Gastroesophageal sphincter (tissue), 3 donors: ENCODE measurements around the gene FBXO47.

Experiments
- EP300 ChIP-seq: sonication (generic); formaldehyde crosslinking; IDR thresholded peaks from one replicate; pipeline ENCODE4 v1.6.1; 2017; ENCODE audit warnings: antibody characterized with exemption, mild to moderate bottlenecking
- POLR2A ChIP-seq, 2 donors: fragments of 450-650 bp; IDR thresholded peaks; one replicate each; pipeline ENCODE4 v1.6.1; 2017; ENCODE audit warnings: antibody characterized with exemption in 2 of 2, mild to moderate bottlenecking in 2 of 2, moderate library complexity in 1 of 2
- TF ChIP-seq, protein P1 (sequence below), 4 experiments: fragments of 200-600 bp in 2 of 4; fragments of 450-650 bp in 2 of 4; sonication (generic) in 1 of 4; IDR thresholded peaks; one replicate each; pipeline ENCODE4 v1.5.1; 2017 to 2019; ENCODE audit warnings: antibody characterized with exemption in 4 of 4, mild to moderate bottlenecking in 2 of 4, moderate library complexity in 2 of 4

DNA sequence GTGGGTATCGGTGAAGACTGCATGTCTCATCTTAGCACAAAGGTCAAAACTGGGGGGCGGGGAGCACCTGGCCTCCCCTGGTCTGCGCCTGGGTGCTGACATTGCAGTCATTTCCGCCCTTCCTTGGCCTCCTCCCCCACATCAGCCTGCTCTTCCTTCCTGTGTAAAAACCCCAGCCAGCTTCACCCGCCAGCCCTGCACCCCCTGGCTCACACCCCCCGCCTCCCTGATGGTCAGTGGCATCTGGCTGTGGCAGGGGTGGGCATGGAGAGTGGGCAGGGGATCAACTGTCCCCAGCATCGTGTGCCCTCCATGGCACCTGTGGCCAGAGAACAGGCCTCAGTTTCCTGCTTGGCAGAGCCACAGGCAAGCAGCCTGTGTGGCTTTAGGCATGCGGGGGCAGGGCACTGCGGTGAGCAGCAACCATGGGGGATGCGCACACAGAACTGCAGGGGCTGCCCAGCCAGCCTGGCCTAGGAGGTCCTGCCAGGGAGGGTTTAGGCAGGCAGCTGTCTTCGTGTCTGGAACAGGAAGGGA, 68.3 kb downstream of the FBXO47 start:
- TF ChIP-seq, protein P1, sequence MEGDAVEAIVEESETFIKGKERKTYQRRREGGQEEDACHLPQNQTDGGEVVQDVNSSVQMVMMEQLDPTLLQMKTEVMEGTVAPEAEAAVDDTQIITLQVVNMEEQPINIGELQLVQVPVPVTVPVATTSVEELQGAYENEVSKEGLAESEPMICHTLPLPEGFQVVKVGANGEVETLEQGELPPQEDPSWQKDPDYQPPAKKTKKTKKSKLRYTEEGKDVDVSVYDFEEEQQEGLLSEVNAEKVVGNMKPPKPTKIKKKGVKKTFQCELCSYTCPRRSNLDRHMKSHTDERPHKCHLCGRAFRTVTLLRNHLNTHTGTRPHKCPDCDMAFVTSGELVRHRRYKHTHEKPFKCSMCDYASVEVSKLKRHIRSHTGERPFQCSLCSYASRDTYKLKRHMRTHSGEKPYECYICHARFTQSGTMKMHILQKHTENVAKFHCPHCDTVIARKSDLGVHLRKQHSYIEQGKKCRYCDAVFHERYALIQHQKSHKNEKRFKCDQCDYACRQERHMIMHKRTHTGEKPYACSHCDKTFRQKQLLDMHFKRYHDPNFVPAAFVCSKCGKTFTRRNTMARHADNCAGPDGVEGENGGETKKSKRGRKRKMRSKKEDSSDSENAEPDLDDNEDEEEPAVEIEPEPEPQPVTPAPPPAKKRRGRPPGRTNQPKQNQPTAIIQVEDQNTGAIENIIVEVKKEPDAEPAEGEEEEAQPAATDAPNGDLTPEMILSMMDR (IDR thresholded peaks at IDR 0.05) = no peak
- no peak for TF ChIP-seq POLR2A (IDR thresholded peaks at IDR 0.05)
- no peak for TF ChIP-seq EP300
